ENCODE data around the gene NPHP3.

NPHP3 gene

DNA sequence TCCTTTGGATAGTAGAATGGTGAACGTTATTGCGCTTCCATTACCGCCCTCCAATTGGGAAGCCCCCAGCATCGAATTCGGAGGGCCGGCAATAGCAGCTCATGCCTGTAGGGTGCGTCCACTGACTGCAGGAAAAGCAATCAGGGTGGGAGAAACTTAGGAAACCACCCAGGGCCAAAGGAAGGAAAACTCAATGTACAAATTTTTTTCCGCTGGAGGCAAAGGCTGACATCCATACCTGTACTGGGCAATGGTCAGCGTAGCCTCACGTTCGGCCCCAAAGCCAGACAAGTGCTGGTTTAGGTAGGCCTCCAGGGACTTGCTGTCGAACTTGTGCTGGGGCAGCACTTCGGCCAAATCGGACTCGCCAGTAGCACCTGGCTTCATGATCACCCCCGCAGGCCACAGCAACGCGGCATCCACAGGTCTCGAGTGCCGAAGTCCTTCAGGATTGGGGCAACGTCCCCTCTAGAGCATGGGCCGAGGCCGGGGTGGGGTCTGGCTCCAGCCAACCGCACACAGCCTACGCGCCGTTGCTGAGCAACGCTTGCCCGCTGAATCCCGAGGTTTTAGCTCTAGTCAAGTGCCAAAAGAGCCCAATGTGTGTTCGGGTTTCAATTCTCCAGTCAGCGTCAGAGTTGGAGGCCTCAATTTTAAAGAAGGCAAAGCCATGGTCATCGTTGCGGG is 62.7 kb downstream of the NPHP3 start, which contains the start of gene ACAD11:
Gene ACAD11, minus strand, starts transcription at position 445 of the 687 bp plus-strand sequence. Its CDS starts 58 bp downstream, at position 387.
- Histone ChIP-seq H3K27ac (ENCODE audit: low read depth, low read length) (peak within 1 kb of the TSS; percentile 46), H3K9me2 (replicated peaks; ENCODE audit: insufficient read depth, low read length) (no peaks in the 10 kb centered on the region), H3K9me3 (ENCODE audit: insufficient read depth, low read length) (no peaks in the 10 kb centered on the region), H3K36me3 (ENCODE audit: low read length) (no peaks in the 10 kb centered on the region), H3K4me3 (ENCODE audit: insufficient read depth, low read length, poor library complexity, severe bottlenecking) (peak within 1 kb of the TSS; percentile 77), H3K27me3 (ENCODE audit: low read length) (no peaks in the 10 kb centered on the region), H3K4me2 (ENCODE audit: low read depth, low read length, poor library complexity, severe bottlenecking) (peak within 1 kb of the TSS; percentile 84), H3K9ac (ENCODE audit: low read length) (peak within 1 kb of the TSS; percentile 90), H4K20me1 (ENCODE audit: low read depth, low read length) (no peaks in the 10 kb centered on the region), H3F3A (ENCODE audit: insufficient read depth) (no peaks in the 10 kb centered on the region), H3K79me2 (ENCODE audit: insufficient read depth, low read length) (peaks cover 23% of the 10 kb centered on the region; the same call in 1 of the 2 replicates), H2AFZ (ENCODE audit: low read depth, low read length, severe bottlenecking) (peak within 1 kb of the TSS; percentile 89)
- TF ChIP-seq EZH2phosphoT487 (conservative IDR thresholded peaks at IDR 0.05; ENCODE audit: low read length), result no peak
- TF ChIP-seq, protein P1, sequence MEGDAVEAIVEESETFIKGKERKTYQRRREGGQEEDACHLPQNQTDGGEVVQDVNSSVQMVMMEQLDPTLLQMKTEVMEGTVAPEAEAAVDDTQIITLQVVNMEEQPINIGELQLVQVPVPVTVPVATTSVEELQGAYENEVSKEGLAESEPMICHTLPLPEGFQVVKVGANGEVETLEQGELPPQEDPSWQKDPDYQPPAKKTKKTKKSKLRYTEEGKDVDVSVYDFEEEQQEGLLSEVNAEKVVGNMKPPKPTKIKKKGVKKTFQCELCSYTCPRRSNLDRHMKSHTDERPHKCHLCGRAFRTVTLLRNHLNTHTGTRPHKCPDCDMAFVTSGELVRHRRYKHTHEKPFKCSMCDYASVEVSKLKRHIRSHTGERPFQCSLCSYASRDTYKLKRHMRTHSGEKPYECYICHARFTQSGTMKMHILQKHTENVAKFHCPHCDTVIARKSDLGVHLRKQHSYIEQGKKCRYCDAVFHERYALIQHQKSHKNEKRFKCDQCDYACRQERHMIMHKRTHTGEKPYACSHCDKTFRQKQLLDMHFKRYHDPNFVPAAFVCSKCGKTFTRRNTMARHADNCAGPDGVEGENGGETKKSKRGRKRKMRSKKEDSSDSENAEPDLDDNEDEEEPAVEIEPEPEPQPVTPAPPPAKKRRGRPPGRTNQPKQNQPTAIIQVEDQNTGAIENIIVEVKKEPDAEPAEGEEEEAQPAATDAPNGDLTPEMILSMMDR (IDR thresholded peaks at IDR 0.05; ENCODE audit: insufficient read depth, low read length, poor library complexity, severe bottlenecking), result peak; percentile 73

DNA sequence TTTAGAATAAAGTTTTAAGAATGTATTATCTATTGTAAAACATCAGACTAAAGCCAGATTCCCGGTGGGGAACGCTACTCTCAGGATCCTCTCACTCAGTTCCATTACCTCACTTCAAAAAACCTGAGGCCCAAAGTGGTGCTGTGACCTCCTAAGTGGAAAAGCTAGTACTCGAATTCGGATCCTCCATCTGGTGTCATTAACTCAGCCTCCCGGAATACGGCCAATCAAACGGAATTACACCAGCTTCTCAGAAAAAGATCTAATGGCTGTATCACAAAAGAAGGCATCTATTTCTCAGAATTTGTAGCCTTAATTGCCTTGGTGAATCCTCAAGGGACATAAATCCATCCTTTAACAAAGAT is 63.2 kb downstream of the NPHP3 start:
- TF ChIP-seq, protein P1 (IDR thresholded peaks at IDR 0.05; ENCODE audit: insufficient read depth, low read length, poor library complexity, severe bottlenecking), result no peak
- no peak for TF ChIP-seq EZH2phosphoT487 (conservative IDR thresholded peaks at IDR 0.05; ENCODE audit: low read length)
- H3K27ac ChIP-seq (ENCODE audit: low read depth, low read length), result no peak overlapping the region
- H3K4me3 ChIP-seq (ENCODE audit: insufficient read depth, low read length, poor library complexity, severe bottlenecking), result peak overlapping the region; percentile 77
- peak overlapping the region; percentile 89 for H2AFZ ChIP-seq (ENCODE audit: low read depth, low read length, severe bottlenecking)
- H3K9me3 ChIP-seq (ENCODE audit: insufficient read depth, low read length), result no peaks in the 10 kb centered on the region
- H3K4me2 ChIP-seq (ENCODE audit: low read depth, low read length, poor library complexity, severe bottlenecking), result peak overlapping the region; percentile 84
- H3K36me3 ChIP-seq (ENCODE audit: low read length), result no peaks in the 10 kb centered on the region
- no peaks in the 10 kb centered on the region for H3F3A ChIP-seq (ENCODE audit: insufficient read depth)
- H3K79me2 ChIP-seq (ENCODE audit: insufficient read depth, low read length), result peaks cover 23% of the 10 kb centered on the region; the same call in 1 of the 2 replicates
- H3K9ac ChIP-seq (ENCODE audit: low read length), result peak overlapping the region; percentile 90
- no peaks in the 10 kb centered on the region for H3K9me2 ChIP-seq (replicated peaks; ENCODE audit: insufficient read depth, low read length)
- no peaks in the 10 kb centered on the region for H3K27me3 ChIP-seq (ENCODE audit: low read length)
- no peaks in the 10 kb centered on the region for H4K20me1 ChIP-seq (ENCODE audit: low read depth, low read length)

DNA sequence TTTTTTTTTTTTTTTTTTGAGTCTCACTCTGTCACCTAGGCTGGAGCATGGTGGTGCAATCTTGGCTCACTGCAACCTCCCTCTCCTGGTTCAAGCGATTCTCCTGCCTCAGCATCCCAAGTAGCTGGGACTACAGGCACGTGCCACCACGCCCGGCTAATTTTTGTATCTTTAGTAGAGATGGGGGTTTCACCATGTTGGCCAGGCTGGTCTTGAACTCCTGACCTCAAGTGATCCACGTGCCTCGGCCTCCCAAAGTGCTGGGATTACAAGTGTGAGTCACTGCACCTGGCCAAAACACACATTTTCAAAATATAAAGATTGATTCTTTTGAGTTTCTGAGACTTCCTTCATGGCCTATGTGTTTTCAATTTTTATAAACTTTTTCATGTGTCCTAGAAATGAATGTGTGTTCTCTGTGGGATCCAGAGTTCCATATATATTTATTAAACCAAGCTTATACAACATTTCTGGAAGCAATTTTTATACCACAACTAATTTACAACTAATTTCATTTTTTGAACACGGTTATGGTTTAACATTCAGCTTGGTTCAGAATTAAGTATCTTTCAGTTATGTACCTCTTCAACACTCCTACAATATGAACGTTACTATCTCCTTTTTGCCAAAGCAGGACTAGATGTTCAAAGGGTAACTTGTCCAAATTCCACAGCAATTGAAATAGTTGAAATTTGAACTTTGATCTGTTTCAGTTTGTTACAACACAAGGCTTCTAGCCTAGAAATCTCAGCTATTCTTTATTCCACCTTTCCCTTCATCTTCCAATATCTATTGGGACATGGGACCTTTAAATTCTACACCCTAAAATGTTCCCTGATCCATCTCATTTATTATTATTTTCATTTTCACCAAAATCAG is 64.1 kb downstream of the NPHP3 start:
- no peaks in the 10 kb centered on the region for H3K36me3 ChIP-seq (ENCODE audit: low read length)
- no peaks in the 10 kb centered on the region for H3F3A ChIP-seq (ENCODE audit: insufficient read depth)
- H3K9ac ChIP-seq (ENCODE audit: low read length), result no peak overlapping the region
- no peak overlapping the region for H2AFZ ChIP-seq (ENCODE audit: low read depth, low read length, severe bottlenecking)
- peak overlapping the region; percentile 84 for H3K4me2 ChIP-seq (ENCODE audit: low read depth, low read length, poor library complexity, severe bottlenecking)
- H3K27me3 ChIP-seq (ENCODE audit: low read length), result no peaks in the 10 kb centered on the region
- no peak for TF ChIP-seq EZH2phosphoT487 (conservative IDR thresholded peaks at IDR 0.05; ENCODE audit: low read length)
- TF ChIP-seq, protein P1 (IDR thresholded peaks at IDR 0.05; ENCODE audit: insufficient read depth, low read length, poor library complexity, severe bottlenecking), result no peak
- H3K9me3 ChIP-seq (ENCODE audit: insufficient read depth, low read length), result no peaks in the 10 kb centered on the region
- no peaks in the 10 kb centered on the region for H3K9me2 ChIP-seq (replicated peaks; ENCODE audit: insufficient read depth, low read length)
- H3K4me3 ChIP-seq (ENCODE audit: insufficient read depth, low read length, poor library complexity, severe bottlenecking), result no peak overlapping the region
- peaks cover 23% of the 10 kb centered on the region; the same call in 1 of the 2 replicates for H3K79me2 ChIP-seq (ENCODE audit: insufficient read depth, low read length)
- no peak overlapping the region for H3K27ac ChIP-seq (ENCODE audit: low read depth, low read length)
- no peaks in the 10 kb centered on the region for H4K20me1 ChIP-seq (ENCODE audit: low read depth, low read length)

Measured in SU-DHL-6 (cell line).